GM21528 (cell line): ENCODE data around the gene CPAMD8.
"Not testable (repeated sequence)": the region's sequence is repeated elsewhere in the genome, so short reads cannot be mapped to it uniquely, and the experiment has no call there.

ENCODE experiments used
- ATAC-seq: cut with Tn5 transposase; IDR thresholded peaks from one replicate; pipeline ENCODE4 v1.9.1; 2021; ENCODE audit warnings: mild to moderate bottlenecking, moderate library complexity; ENCODE audit not compliant: unreplicated experiment, low FRiP score

Gene CPAMD8

DNA sequence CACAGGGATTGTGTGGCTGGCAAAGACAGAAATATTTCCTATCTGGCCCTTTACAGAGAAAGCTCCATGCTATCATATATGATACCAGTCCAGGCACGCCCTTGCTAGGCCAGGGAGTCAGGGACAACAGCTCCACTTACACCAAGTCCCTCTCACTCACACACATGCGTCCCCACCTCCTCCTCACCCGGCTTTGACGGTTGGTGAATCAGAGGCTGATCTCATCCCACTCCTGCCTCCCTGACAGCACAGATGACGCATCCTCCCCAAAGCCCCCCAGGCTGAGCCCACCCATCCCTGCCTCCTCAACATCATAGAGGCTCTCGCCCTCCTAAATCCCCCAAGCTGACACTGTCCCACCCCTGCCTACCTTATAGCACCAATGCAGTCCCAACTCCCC lies 75.1 kb downstream of the CPAMD8 start:
- ATAC-seq: no peak

DNA sequence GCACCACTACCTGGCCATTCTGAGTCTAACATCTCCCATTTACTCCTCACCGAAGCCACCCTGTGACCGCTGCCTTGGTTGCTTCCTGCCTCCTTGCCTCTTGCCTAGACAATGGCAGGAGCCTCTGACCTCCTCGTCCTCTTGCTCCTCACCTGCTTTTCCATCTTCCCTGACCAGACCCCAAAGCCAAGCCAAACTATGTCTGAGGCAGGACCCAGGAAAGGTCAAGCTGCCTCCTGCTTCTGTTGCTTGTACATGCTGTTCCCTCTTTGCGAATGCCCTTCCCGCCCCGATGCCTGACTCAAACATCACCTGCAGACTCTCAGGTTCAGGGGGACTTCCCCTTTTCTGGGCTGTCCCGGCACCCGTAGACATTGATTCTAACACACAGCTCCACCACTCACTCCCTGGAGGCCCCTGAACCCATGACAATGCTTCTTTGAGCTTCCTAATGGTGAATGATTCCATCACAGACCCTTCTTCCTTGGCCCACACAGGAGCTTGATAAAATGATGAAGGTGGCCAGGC lies 77.0 kb downstream of the CPAMD8 start:
- no peak for ATAC-seq

GRCh38 chr19:16946951-16947940 lies 79.4 kb downstream of the CPAMD8 start:
- no peak for ATAC-seq

DNA sequence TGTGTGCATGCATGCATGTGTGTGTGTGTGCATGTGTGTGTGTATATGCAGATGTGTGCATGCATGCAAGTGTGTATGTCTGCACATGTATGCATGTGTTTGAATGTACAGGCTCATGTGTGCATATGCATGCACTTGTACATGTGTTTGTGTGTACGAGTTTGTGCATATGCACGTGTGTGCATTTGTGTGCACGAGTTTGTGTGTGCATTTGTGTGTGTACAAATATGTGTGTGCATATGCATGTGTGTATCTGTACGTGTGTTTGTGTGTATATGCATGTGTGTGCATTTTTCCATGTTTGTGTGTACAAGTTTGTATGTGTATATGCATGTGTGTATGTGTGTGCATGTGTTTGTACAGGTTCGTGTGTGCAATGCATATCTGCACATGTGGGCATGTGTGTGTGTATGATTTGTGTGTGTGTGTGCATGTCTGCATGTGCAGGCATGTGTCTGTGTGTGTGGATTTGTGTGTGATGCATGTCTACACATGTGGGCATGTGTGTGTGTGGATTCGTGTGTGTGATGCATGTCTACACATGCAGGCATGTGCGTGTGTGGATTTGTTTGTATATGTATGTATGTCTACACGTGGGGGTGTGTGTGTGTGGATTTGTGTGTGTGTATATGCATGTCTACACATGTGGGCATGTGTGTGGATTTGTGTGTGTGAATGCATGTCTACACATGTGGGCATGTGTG lies 80.7 kb downstream of the CPAMD8 start:
- ATAC-seq: no peak

GRCh38 chr19:16945364-16945714 lies 81.3 kb downstream of the CPAMD8 start:
- ATAC-seq: no peak

- no peak for ATAC-seq
Observed at GRCh38 chr19:16944626-16945363, 81.8 kb downstream of the CPAMD8 start.

DNA sequence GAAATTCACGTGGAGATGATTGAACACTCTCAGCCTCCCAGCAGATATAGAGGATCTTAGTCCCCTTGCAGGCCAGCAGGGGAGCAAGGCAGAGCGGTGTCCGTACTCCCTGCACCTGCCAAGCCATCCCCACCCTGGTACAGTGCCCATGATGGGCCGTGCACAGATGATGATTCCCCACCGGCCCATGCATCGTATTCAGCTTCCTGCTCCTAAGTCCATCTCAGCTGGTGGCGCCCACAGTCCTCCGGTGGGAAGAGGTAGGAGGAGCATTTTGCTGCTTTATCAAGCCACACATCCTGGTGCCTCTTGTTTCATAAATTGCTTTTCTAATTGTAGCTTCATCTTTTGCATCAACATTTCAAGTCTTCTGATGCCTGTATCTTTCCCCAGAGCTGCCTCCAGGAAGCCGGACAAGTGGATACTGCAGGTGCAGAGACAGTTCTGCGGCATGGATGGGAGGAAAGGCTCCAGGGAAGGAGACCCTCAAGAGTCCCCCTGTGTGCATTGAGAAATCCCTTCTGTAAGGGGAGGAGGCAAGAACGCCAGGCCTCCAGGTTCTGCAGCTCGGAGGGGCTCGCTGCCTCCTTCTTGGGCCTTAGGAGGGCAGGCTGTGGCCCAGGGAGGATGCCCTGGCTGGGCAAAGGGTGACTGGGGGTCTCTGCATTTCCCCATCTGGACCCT lies 82.5 kb downstream of the CPAMD8 start:
- ATAC-seq: no peak

GRCh38 chr19:16943090-16943489 lies 83.5 kb downstream of the CPAMD8 start:
- ATAC-seq: not testable (repeated sequence)

DNA sequence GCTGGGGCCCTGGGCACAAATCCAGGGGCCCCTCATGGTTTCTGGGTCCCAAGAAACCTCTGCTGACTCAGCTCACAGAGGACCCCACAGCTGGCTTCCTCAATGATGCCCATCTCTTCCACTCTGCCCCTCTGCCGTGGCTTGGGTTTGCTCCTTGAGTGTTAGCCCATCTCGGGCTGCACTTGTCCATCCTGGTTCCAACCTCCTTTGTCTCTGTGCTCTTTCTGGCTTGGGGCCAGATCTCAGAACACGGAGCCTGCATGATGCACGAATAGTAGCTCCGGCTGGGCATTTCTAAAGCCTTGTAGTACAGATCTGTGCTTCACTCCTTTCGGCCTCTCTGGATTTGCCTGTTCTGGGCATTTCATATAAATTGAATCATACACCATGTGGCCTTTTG lies 84.0 kb downstream of the CPAMD8 start:
- ATAC-seq: no peak

GRCh38 chr19:16940626-16941025 lies 86.0 kb downstream of the CPAMD8 start:
- ATAC-seq: no peak

DNA sequence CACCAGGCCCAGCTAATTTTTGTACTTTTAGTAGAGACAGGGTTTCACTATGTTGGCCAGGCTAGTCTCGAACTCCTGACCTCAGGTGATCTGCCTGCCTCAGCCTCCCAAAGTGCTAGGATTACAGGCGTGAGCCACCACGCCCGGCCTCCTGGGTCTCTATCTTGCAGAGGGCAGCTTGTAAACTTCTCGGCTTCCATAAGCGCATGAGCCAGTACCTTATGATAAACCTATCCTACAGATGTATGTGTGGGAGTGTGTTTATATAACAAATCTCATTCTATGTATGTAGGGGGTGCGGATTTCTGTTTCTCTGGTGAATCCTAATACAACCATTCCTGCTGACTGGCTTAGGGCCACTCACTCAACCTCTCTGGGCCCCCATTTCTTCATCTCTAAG lies 86.5 kb downstream of the CPAMD8 start:
- ATAC-seq: not testable (repeated sequence)

GRCh38 chr19:16938211-16938610 lies 88.4 kb downstream of the CPAMD8 start:
- no peak for ATAC-seq

DNA sequence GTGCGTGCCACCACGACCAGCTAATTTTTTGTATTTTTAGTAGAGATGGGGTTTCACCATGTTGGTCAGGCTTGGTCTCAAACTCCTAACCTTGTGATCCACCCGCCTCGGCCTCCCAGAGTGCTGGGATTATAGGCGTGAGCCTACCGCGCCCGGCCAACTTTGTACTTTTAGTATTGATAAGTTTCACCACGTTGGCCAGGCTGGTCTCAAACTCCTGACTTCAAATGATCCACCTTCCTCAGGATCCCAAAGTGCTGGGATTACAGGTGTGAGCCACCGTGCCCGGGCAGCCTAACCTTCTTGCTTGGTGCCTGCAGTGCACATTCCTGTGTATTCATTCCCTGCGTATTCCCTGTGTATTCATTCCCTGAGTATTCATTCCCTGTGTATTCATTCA lies 88.8 kb downstream of the CPAMD8 start:
- ATAC-seq: not testable (repeated sequence)

DNA sequence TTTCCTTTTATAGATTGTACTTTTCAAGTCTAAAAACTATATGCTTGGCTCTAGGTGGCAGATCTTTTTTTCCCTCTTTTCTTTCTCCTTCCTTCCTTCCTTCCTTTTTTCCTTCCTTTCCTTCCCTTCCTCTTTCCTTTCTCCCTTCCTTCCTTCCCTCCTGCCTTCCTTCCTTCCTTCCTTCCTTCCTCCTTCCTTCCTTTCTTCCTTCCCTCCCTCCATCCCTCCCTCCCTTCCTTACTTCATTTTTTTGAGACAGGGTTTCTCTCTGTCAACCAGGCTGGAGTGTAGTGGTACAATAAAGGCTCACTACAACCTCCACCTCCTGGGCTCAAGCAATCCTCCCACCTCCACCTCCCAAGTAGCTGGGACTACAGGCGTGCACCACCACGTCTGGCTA lies 89.7 kb downstream of the CPAMD8 start:
- ATAC-seq: no peak

DNA sequence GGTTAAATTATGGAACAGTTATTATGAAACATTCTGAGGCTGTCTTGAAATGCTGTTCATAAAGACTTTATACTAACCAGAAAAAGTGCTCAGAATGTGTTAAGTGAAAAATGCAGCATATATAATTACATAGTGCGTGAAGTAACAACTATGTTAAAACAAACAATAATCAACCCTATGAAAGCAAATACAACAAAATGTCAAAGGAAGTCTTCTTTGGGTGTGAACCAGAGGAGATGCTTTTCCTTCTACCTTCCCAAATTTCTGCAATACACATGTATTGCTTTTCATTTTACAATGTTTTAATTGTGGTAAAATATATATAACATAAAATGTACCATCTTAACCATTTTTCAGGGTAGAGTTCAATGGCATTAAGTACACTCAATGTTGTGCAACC lies 92.1 kb downstream of the CPAMD8 start:
- ATAC-seq: no peak

DNA sequence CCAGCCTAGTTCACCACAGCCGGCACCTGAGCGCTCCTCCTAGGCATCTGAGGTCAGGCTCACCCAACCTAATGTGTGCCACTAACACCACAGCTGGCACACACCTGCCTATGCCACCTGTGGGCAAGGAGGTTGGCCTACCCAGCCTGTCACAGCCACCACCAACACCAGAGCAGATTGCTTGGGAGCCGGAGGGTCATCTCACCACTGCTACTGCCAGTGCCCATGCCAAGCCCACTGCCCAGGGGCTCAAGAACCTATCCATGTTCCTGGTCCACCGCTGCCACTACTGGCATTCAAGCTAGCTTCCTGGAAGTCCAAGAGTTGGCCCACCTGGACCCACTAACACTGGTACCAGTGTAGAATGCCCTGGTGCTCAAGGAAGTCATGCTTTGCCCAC lies 95.3 kb downstream of the CPAMD8 start:
- ATAC-seq: no peak

DNA sequence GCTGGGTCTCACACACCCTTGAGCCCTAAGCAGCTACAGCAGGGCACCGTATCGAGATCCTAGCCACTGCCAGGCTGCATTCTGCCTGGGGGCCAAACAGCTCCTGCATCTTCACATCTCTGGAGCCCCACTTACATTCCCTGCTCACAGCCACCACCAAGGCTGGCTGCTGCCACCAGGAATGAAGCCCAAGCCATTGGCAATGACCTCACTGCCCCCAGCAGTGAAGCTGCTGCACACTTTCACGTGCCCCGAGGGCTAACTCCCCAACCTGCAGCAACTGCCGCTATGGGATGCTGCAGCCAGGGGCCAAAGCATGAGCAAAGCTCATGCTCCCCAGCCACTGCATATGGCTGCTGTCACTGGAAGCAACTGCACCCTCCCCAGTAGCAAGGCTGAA lies 95.9 kb downstream of the CPAMD8 start:
- ATAC-seq: no peak

DNA sequence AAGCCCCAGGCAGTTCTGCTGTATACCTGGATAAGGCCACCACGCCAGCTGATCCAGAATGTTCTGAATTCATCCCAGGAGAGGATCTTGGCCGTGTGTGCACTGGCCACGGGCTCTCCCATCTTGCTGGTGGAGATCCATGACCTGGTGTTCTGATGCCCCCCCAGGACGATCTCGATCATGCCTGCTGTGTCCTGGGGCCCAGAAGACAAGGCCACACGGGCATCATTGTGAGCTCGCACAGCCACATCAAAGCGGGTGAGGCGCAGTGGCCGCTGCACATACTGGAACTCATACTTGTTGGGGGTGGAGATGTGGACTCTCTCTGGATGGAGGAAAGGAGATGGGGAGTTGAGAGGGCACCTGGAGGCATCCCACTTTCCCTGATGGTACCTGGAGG lies 97.7 kb downstream of the CPAMD8 start:
- no peak for ATAC-seq

GRCh38 chr19:16928351-16928750 lies 98.3 kb downstream of the CPAMD8 start:
- no peak for ATAC-seq

- ATAC-seq: no peak
Observed at GRCh38 chr19:16927883-16928282, 98.7 kb downstream of the CPAMD8 start.
